H9 (cell line): Measurements from ENCODE around the gene DEFB126. TPM values are rescaled to one million over a fixed set of nuclear protein-coding genes. Genes with fewer than 3 reads are reported as not detected.

Experiments used
- DNase-seq: peaks from one replicate; pipeline ENCODE4 v3.0.0-alpha.2; 2017
- H2AFZ ChIP-seq: one replicate; pipeline ENCODE4 v1.6.1; 2013; ENCODE audit warnings: mild to moderate bottlenecking, low read length, control low read depth, moderate library complexity
- H2AK5ac ChIP-seq: 2 replicates; pipeline ENCODE4 v1.6.1; 2013; ENCODE audit warnings: low read length, control low read depth, mixed read lengths; ENCODE audit not compliant: insufficient read length
- H2BK120ac ChIP-seq: one replicate; pipeline ENCODE4 v1.6.1; 2013; ENCODE audit warnings: low read depth, mild to moderate bottlenecking, low read length, control low read depth, inconsistent platforms; ENCODE audit not compliant: poor library complexity, severe bottlenecking
- H2BK12ac ChIP-seq: 2 replicates; pipeline ENCODE4 v1.6.1; 2013; ENCODE audit warnings: low read length, control low read depth, mixed read lengths, low read depth; ENCODE audit not compliant: insufficient read length
- H2BK15ac ChIP-seq: 2 replicates; pipeline ENCODE4 v1.6.1; 2013; ENCODE audit warnings: low read depth, low read length, control low read depth
- H2BK20ac ChIP-seq: one replicate; pipeline ENCODE4 v1.6.1; 2013; ENCODE audit warnings: low read depth, mild to moderate bottlenecking, low read length, control low read depth, inconsistent platforms; ENCODE audit not compliant: poor library complexity, severe bottlenecking
- H2BK5ac ChIP-seq: 2 replicates; pipeline ENCODE4 v1.6.1; 2013; ENCODE audit warnings: low read length, control low read depth, mixed read lengths; ENCODE audit not compliant: insufficient read length
- H3K14ac ChIP-seq: 2 replicates; pipeline ENCODE4 v1.6.1; 2013; ENCODE audit warnings: low read length, control low read depth; ENCODE audit not compliant: insufficient read depth
- H3K18ac ChIP-seq: 2 replicates; pipeline ENCODE4 v1.6.1; 2013; ENCODE audit warnings: low read depth, mild to moderate bottlenecking, mixed read lengths, low read length, control low read depth; ENCODE audit not compliant: insufficient read length
- H3K23ac ChIP-seq: 2 replicates; pipeline ENCODE4 v1.6.1; 2013; ENCODE audit warnings: low read length, control low read depth, mixed read lengths, low read depth; ENCODE audit not compliant: insufficient read length
- H3K23me2 ChIP-seq: 2 replicates; pipeline ENCODE4 v1.6.1; 2013; ENCODE audit warnings: low read depth, mild to moderate bottlenecking, mixed read lengths, low read length, control low read depth; ENCODE audit not compliant: insufficient read length, poor library complexity, severe bottlenecking
- H3K27ac ChIP-seq: 2 replicates; pipeline ENCODE4 v1.5.1; 2013; ENCODE audit warnings: low read length, control low read depth, mixed read lengths, low read depth; ENCODE audit not compliant: insufficient read length
- H3K27me3 ChIP-seq: 2 replicates; pipeline ENCODE4 v1.6.1; 2013; ENCODE audit warnings: low read length, control low read depth, inconsistent platforms; ENCODE audit not compliant: insufficient read depth
- H3K4ac ChIP-seq: 2 replicates; pipeline ENCODE4 v1.6.1; 2013; ENCODE audit warnings: low read depth, mild to moderate bottlenecking, control low read depth, inconsistent platforms, low read length, moderate library complexity
- H3K4me1 ChIP-seq: 2 replicates; pipeline ENCODE4 v1.6.1; 2013; ENCODE audit warnings: low read length, control low read depth, inconsistent platforms; ENCODE audit not compliant: insufficient read depth
- H3K4me2 ChIP-seq: 2 replicates; pipeline ENCODE4 v1.6.1; 2013; ENCODE audit warnings: low read length, control low read depth, mixed read lengths; ENCODE audit not compliant: insufficient read length, insufficient read depth
- H3K56ac ChIP-seq: 2 replicates; pipeline ENCODE4 v1.6.1; 2013; ENCODE audit warnings: low read depth, mild to moderate bottlenecking, mixed read lengths, low read length, control low read depth; ENCODE audit not compliant: insufficient read length
- H3K79me1 ChIP-seq: 2 replicates; pipeline ENCODE4 v1.6.1; 2013; ENCODE audit warnings: low read depth, mild to moderate bottlenecking, moderate library complexity, low read length, control low read depth, inconsistent platforms; ENCODE audit not compliant: insufficient read depth, poor library complexity, severe bottlenecking
- H3K79me2 ChIP-seq: 2 replicates; pipeline ENCODE4 v1.6.1; 2013; ENCODE audit warnings: low read length, control low read depth, inconsistent platforms; ENCODE audit not compliant: insufficient read depth
- H3K9ac ChIP-seq: 2 replicates; pipeline ENCODE4 v1.6.1; 2013; ENCODE audit warnings: low read length, control low read depth, mixed read lengths; ENCODE audit not compliant: insufficient read length; ENCODE audit errors: extremely low read depth
- H3K9me3 ChIP-seq: one replicate; pipeline ENCODE4 v1.6.1; 2013; ENCODE audit warnings: low read depth, low read length, inconsistent platforms; ENCODE audit not compliant: control insufficient read depth
- H3T11ph ChIP-seq: one replicate; pipeline ENCODE4 v1.6.1; 2013; ENCODE audit warnings: mild to moderate bottlenecking, low read length, control low read depth, inconsistent platforms
- H4K20me1 ChIP-seq: one replicate; pipeline ENCODE4 v1.6.1; 2013; ENCODE audit not compliant: control insufficient read depth, insufficient read length, insufficient read depth
- H4K5ac ChIP-seq: 2 replicates; pipeline ENCODE4 v1.6.1; 2013; ENCODE audit warnings: low read depth, mild to moderate bottlenecking, mixed read lengths, low read length, control low read depth; ENCODE audit not compliant: insufficient read length
- H4K8ac ChIP-seq: replicated peaks from 2 replicates; pipeline ENCODE4 v1.6.1; 2013; ENCODE audit warnings: low read length, control low read depth, mixed read lengths, low read depth; ENCODE audit not compliant: insufficient read length
- H4K91ac ChIP-seq: 2 replicates; pipeline ENCODE4 v1.6.1; 2013; ENCODE audit warnings: low read depth, mild to moderate bottlenecking, moderate library complexity, mixed read lengths, low read length, control low read depth; ENCODE audit not compliant: insufficient read length
- H3K27ac Mint-ChIP-seq, 3 experiments: 2 replicates in 2 of 3; 3 replicates in 1 of 3; pipeline ENCODE4 v1.8.0; 2020 to 2021; ENCODE audit warnings: mixed read lengths in 3 of 3, mild to moderate bottlenecking in 1 of 3, moderate library complexity in 1 of 3
- H3K27me3 Mint-ChIP-seq: 2 replicates; pipeline ENCODE4 v1.8.0; 2021; ENCODE audit warnings: low read depth, mild to moderate bottlenecking, moderate library complexity, mixed read lengths
- H3K36me3 Mint-ChIP-seq, 3 experiments: 2 replicates in 2 of 3; 3 replicates in 1 of 3; pipeline ENCODE4 v1.8.0; 2020 to 2021; ENCODE audit warnings: low read depth in 3 of 3, mixed read lengths in 3 of 3; ENCODE audit not compliant: insufficient read depth in 1 of 3
- H3K4me1 Mint-ChIP-seq, 2 experiments: 2 replicates each; pipeline ENCODE4 v1.8.0; 2020; ENCODE audit warnings: mixed read lengths in 2 of 2
- H3K4me3 Mint-ChIP-seq, 2 experiments: 2 replicates in 1 of 2; 3 replicates in 1 of 2; pipeline ENCODE4 v1.8.0; 2020 to 2021; ENCODE audit warnings: mild to moderate bottlenecking in 2 of 2, mixed read lengths in 2 of 2, moderate library complexity in 1 of 2
- H3K9me3 Mint-ChIP-seq, 2 experiments: 2 replicates in 1 of 2; 3 replicates in 1 of 2; pipeline ENCODE4 v1.8.0; 2020; ENCODE audit warnings: mild to moderate bottlenecking in 2 of 2, mixed read lengths in 2 of 2, moderate library complexity in 1 of 2
- CTCF ChIP-seq: fragments of 200-600 bp; sonication (generic); conservative IDR thresholded peaks from 3 replicates; pipeline ENCODE4 v1.8.0; 2021; ENCODE audit warnings: antibody characterized with exemption, mild to moderate bottlenecking
- WGBS: extraction: QIAGEN DNeasy Blood & Tissue Kit; methylation state at CpG from one replicate; pipeline ENCODE4 v1.1.7; 2013; ENCODE audit warnings: missing lambda C conversion rate, low lambda C conversion rate, mixed read lengths; ENCODE audit not compliant: insufficient read length; ENCODE audit errors: extremely low coverage; 5-methylcytosine and 5-hydroxymethylcytosine counted together
- total RNA-seq: library from RNA; stranded (reverse); gene quantifications from 2 replicates; pipeline ENCODE4 v1.2.1, GENCODE V29; 2021

Gene DEFB126
- total RNA-seq, 1 experiment from 2014 or later, result not detected

- no peak within 1 kb of the TSS for H2BK15ac ChIP-seq
- no peak within 1 kb of the TSS for H4K8ac ChIP-seq
- peaks cover 0 to 73% of the 10 kb centered on the region in 2 experiments; a peak in 3 of 5 replicates for H3K9me3 Mint-ChIP-seq
- H3K79me1 ChIP-seq, result no peaks in the 10 kb centered on the region
- no peak within 1 kb of the TSS for H3K18ac ChIP-seq
- no peak for DNase-seq
- H2BK20ac ChIP-seq, result no peak within 1 kb of the TSS
- H2BK120ac ChIP-seq, result no peak within 1 kb of the TSS
- H2BK12ac ChIP-seq, result no peak within 1 kb of the TSS
- no peaks in the 10 kb centered on the region for H3K23me2 ChIP-seq
- no peaks in the 10 kb centered on the region for H3K79me2 ChIP-seq
- H3K27ac ChIP-seq, result no peak within 1 kb of the TSS
- no peak within 1 kb of the TSS for H3K56ac ChIP-seq
- no peak within 1 kb of the TSS for H3K4ac ChIP-seq
- TF ChIP-seq CTCF, result no peak
- no peak within 1 kb of the TSS for H3K27ac Mint-ChIP-seq
- no CpG with 5 or more reads among the region's 5 CpGs for WGBS
- H3T11ph ChIP-seq, result no peak within 1 kb of the TSS
- no peaks in the 10 kb centered on the region for H3K4me1 ChIP-seq
- peaks cover 34% of the 10 kb centered on the region for H3K27me3 Mint-ChIP-seq
- no peaks in the 10 kb centered on the region for H3K36me3 Mint-ChIP-seq
- H3K27me3 ChIP-seq, result no peaks in the 10 kb centered on the region
- no peak within 1 kb of the TSS for H2AFZ ChIP-seq
- no peaks in the 10 kb centered on the region for H4K20me1 ChIP-seq
- no peak within 1 kb of the TSS for H2AK5ac ChIP-seq
- H3K9ac ChIP-seq, result no peak within 1 kb of the TSS
- H3K9me3 ChIP-seq, result peaks cover 32% of the 10 kb centered on the region
- H3K23ac ChIP-seq, result no peak within 1 kb of the TSS
- no peaks in the 10 kb centered on the region for H3K4me1 Mint-ChIP-seq
- no peak within 1 kb of the TSS for H3K14ac ChIP-seq
- H4K5ac ChIP-seq, result no peak within 1 kb of the TSS
- H4K91ac ChIP-seq, result no peak within 1 kb of the TSS
- H3K4me2 ChIP-seq, result no peak within 1 kb of the TSS
- H2BK5ac ChIP-seq, result no peak within 1 kb of the TSS
- no peak within 1 kb of the TSS for H3K4me3 Mint-ChIP-seq
Measured at GRCh38 chr20:157154-157553, 14.8 kb downstream of the DEFB126 start, which contains the start of gene DEFB127. DEFB127 (plus strand) TSS chr20:157454; CDS start chr20:157545, 91 bp downstream.
